HG03354 (cell line): ENCODE data around the gene ACTL8.

Experiments
- ATAC-seq: cut with Tn5 transposase; IDR thresholded peaks from one replicate; pipeline ENCODE4 v1.9.1; 2021; ENCODE audit warnings: mild to moderate bottlenecking; ENCODE audit not compliant: unreplicated experiment, poor library complexity, severe bottlenecking

ACTL8 gene

GRCh38 chr1:17755120-17755519, at the start of gene ACTL8:
Gene ACTL8 (plus strand): TSS chr1:17755333. CDS start chr1:17823009, 67,676 bp downstream.
- no peak for ATAC-seq

- ATAC-seq: no peak
Measured at GRCh38 chr1:17706445-17706844, 48.7 kb upstream of the ACTL8 start.

- no peak for ATAC-seq
Measured at GRCh38 chr1:17709981-17710380, 45.2 kb upstream of the ACTL8 start.

GRCh38 chr1:17710889-17711576, 44.1 kb upstream of the ACTL8 start:
- no peak for ATAC-seq

- ATAC-seq: no peak
Measured at GRCh38 chr1:17711577-17711910, 43.6 kb upstream of the ACTL8 start.

GRCh38 chr1:17711941-17712340, 43.2 kb upstream of the ACTL8 start:
- ATAC-seq: no peak

- no peak for ATAC-seq
Measured at GRCh38 chr1:17713993-17714392, 41.1 kb upstream of the ACTL8 start.

- ATAC-seq: no peak
Measured at GRCh38 chr1:17717594-17718535, 37.3 kb upstream of the ACTL8 start.

- ATAC-seq: no peak
Measured at GRCh38 chr1:17719874-17720273, 35.3 kb upstream of the ACTL8 start.

GRCh38 chr1:17721444-17721843, 33.7 kb upstream of the ACTL8 start:
- ATAC-seq: no peak

- ATAC-seq: no peak
Measured at GRCh38 chr1:17723684-17724083, 31.4 kb upstream of the ACTL8 start.

- ATAC-seq: no peak
Measured at GRCh38 chr1:17724150-17724549, 31.0 kb upstream of the ACTL8 start.

GRCh38 chr1:17725084-17725719, 29.9 kb upstream of the ACTL8 start:
- ATAC-seq: no peak

GRCh38 chr1:17725811-17726582, 29.1 kb upstream of the ACTL8 start:
- no peak for ATAC-seq

GRCh38 chr1:17728123-17728712, 26.9 kb upstream of the ACTL8 start:
- no peak for ATAC-seq

- no peak for ATAC-seq
Measured at GRCh38 chr1:17729248-17729647, 25.9 kb upstream of the ACTL8 start.

GRCh38 chr1:17729909-17730308, 25.2 kb upstream of the ACTL8 start:
- no peak for ATAC-seq

GRCh38 chr1:17731460-17731859, 23.7 kb upstream of the ACTL8 start:
- no peak for ATAC-seq

- no peak for ATAC-seq
Measured at GRCh38 chr1:17732475-17732874, 22.7 kb upstream of the ACTL8 start.

GRCh38 chr1:17733661-17734060, 21.5 kb upstream of the ACTL8 start:
- ATAC-seq: no peak
